GM19452 (cell line): Measurements from ENCODE around the gene SERINC2.

Source experiments
- ATAC-seq: cut with Tn5 transposase; IDR thresholded peaks from one replicate; pipeline ENCODE4 v1.9.1; 2021; ENCODE audit not compliant: unreplicated experiment

The SERINC2 gene

GRCh38 chr1:31432592-31433395 lies 19.8 kb downstream of the SERINC2 start:
- ATAC-seq, result no peak

GRCh38 chr1:31433396-31433930 lies 20.4 kb downstream of the SERINC2 start:
- no peak for ATAC-seq

GRCh38 chr1:31434101-31434871 lies 21.3 kb downstream of the SERINC2 start:
- ATAC-seq, result no peak

GRCh38 chr1:31434979-31435378 lies 22.0 kb downstream of the SERINC2 start:
- no peak for ATAC-seq

- ATAC-seq, result no peak
Measured at GRCh38 chr1:31435471-31436409, 22.7 kb downstream of the SERINC2 start.

GRCh38 chr1:31436596-31437432 lies 23.8 kb downstream of the SERINC2 start:
- no peak for ATAC-seq

- no peak for ATAC-seq
Measured at GRCh38 chr1:31437433-31438037, 24.5 kb downstream of the SERINC2 start.

GRCh38 chr1:31439276-31439675 lies 26.3 kb downstream of the SERINC2 start:
- no peak for ATAC-seq

- ATAC-seq, result no peak
Measured at GRCh38 chr1:31441073-31441472, 28.1 kb downstream of the SERINC2 start.

GRCh38 chr1:31441558-31441957 lies 28.5 kb downstream of the SERINC2 start:
- ATAC-seq, result no peak

- ATAC-seq, result no peak
Measured at GRCh38 chr1:31441970-31442647, 29.1 kb downstream of the SERINC2 start.

GRCh38 chr1:31442648-31442994 lies 29.6 kb downstream of the SERINC2 start:
- ATAC-seq, result no peak

- ATAC-seq, result no peak
Measured at GRCh38 chr1:31443673-31444072, 30.7 kb downstream of the SERINC2 start.

GRCh38 chr1:31444725-31445448 lies 31.9 kb downstream of the SERINC2 start:
- ATAC-seq, result no peak

GRCh38 chr1:31445951-31446350 lies 32.9 kb downstream of the SERINC2 start:
- no peak for ATAC-seq

GRCh38 chr1:31447210-31447609 lies 34.2 kb downstream of the SERINC2 start:
- no peak for ATAC-seq

GRCh38 chr1:31453384-31454079 lies 40.5 kb downstream of the SERINC2 start:
- ATAC-seq, result no peak
